ENCODE measurements around the gene IRF8.

GRCh38 chr16:85884808-85885463 is 14.0 kb upstream of the IRF8 start:
- TF ChIP-seq, protein P1, sequence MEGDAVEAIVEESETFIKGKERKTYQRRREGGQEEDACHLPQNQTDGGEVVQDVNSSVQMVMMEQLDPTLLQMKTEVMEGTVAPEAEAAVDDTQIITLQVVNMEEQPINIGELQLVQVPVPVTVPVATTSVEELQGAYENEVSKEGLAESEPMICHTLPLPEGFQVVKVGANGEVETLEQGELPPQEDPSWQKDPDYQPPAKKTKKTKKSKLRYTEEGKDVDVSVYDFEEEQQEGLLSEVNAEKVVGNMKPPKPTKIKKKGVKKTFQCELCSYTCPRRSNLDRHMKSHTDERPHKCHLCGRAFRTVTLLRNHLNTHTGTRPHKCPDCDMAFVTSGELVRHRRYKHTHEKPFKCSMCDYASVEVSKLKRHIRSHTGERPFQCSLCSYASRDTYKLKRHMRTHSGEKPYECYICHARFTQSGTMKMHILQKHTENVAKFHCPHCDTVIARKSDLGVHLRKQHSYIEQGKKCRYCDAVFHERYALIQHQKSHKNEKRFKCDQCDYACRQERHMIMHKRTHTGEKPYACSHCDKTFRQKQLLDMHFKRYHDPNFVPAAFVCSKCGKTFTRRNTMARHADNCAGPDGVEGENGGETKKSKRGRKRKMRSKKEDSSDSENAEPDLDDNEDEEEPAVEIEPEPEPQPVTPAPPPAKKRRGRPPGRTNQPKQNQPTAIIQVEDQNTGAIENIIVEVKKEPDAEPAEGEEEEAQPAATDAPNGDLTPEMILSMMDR (IDR thresholded peaks at IDR 0.05): no peak
- TF ChIP-seq POLR2A (IDR thresholded peaks at IDR 0.05): no peak
